ENCODE data around the gene PAQR7.

The PAQR7 gene

GRCh38 chr1:25866288-25866687 lies 9.2 kb downstream of the PAQR7 start:
- no peaks in the 10 kb centered on the region for H3K4me1 ChIP-seq (ENCODE audit: low read length)
- H3K36me3 ChIP-seq (replicated peaks; ENCODE audit: low read depth, low read length), result no peaks in the 10 kb centered on the region
- H3K9me3 ChIP-seq (ENCODE audit: insufficient read depth, low read length), result no peaks in the 10 kb centered on the region
- no peak overlapping the region for H3K27ac ChIP-seq (ENCODE audit: low read length)
- no peaks in the 10 kb centered on the region for H3K79me2 ChIP-seq (ENCODE audit: low read length)
- no peaks in the 10 kb centered on the region for H4K20me1 ChIP-seq (ENCODE audit: insufficient read depth, low read length)
- no peak overlapping the region for H3K4me2 ChIP-seq (ENCODE audit: low read length)
- no peak overlapping the region for H3K4me3 ChIP-seq (ENCODE audit: low read length)
- no peak overlapping the region for H2AFZ ChIP-seq (ENCODE audit: low read depth, low read length)
- H3K9ac ChIP-seq (ENCODE audit: low read length), result no peak overlapping the region
- no peaks in the 10 kb centered on the region for H3K27me3 ChIP-seq (ENCODE audit: low read depth, low read length)
- TF ChIP-seq CTCF (IDR thresholded peaks at IDR 0.05; ENCODE audit: low read depth, low read length) (no peak), EZH2phosphoT487 (IDR thresholded peaks at IDR 0.05; ENCODE audit: low read depth) (no peak)

GRCh38 chr1:25864434-25864833 lies 11.1 kb downstream of the PAQR7 start:
- Histone ChIP-seq H2AFZ (ENCODE audit: low read depth, low read length) (no peak overlapping the region), H3K4me3 (ENCODE audit: low read length) (no peak overlapping the region), H4K20me1 (ENCODE audit: insufficient read depth, low read length) (no peaks in the 10 kb centered on the region), H3K9ac (ENCODE audit: low read length) (no peak overlapping the region), H3K4me2 (ENCODE audit: low read length) (no peak overlapping the region), H3K36me3 (replicated peaks; ENCODE audit: low read depth, low read length) (no peaks in the 10 kb centered on the region), H3K27me3 (ENCODE audit: low read depth, low read length) (no peaks in the 10 kb centered on the region), H3K4me1 (ENCODE audit: low read length) (no peaks in the 10 kb centered on the region), H3K9me3 (ENCODE audit: insufficient read depth, low read length) (no peaks in the 10 kb centered on the region), H3K79me2 (ENCODE audit: low read length) (no peaks in the 10 kb centered on the region), H3K27ac (ENCODE audit: low read length) (no peak overlapping the region)
- TF ChIP-seq CTCF (IDR thresholded peaks at IDR 0.05; ENCODE audit: low read depth, low read length), result no peak
- TF ChIP-seq EZH2phosphoT487 (IDR thresholded peaks at IDR 0.05; ENCODE audit: low read depth), result no peak

GRCh38 chr1:25863486-25864262 lies 11.8 kb downstream of the PAQR7 start:
- peaks cover 5% of the 10 kb centered on the region for H3K79me2 ChIP-seq (ENCODE audit: low read length)
- H3K27ac ChIP-seq (ENCODE audit: low read length), result no peak overlapping the region
- no peaks in the 10 kb centered on the region for H3K27me3 ChIP-seq (ENCODE audit: low read depth, low read length)
- H3K9ac ChIP-seq (ENCODE audit: low read length), result no peak overlapping the region
- H3K9me3 ChIP-seq (ENCODE audit: insufficient read depth, low read length), result no peaks in the 10 kb centered on the region
- no peaks in the 10 kb centered on the region for H3K4me1 ChIP-seq (ENCODE audit: low read length)
- no peak for TF ChIP-seq CTCF (IDR thresholded peaks at IDR 0.05; ENCODE audit: low read depth, low read length)
- TF ChIP-seq EZH2phosphoT487 (IDR thresholded peaks at IDR 0.05; ENCODE audit: low read depth), result no peak
- H3K36me3 ChIP-seq (replicated peaks; ENCODE audit: low read depth, low read length), result no peaks in the 10 kb centered on the region
- no peak overlapping the region for H2AFZ ChIP-seq (ENCODE audit: low read depth, low read length)
- H3K4me2 ChIP-seq (ENCODE audit: low read length), result no peak overlapping the region
- no peak overlapping the region for H3K4me3 ChIP-seq (ENCODE audit: low read length)
- H4K20me1 ChIP-seq (ENCODE audit: insufficient read depth, low read length), result no peaks in the 10 kb centered on the region

- Histone ChIP-seq H3K36me3 (replicated peaks; ENCODE audit: low read depth, low read length) (no peaks in the 10 kb centered on the region), H4K20me1 (ENCODE audit: insufficient read depth, low read length) (no peaks in the 10 kb centered on the region), H3K27ac (ENCODE audit: low read length) (no peak overlapping the region), H3K27me3 (ENCODE audit: low read depth, low read length) (no peaks in the 10 kb centered on the region), H3K4me2 (ENCODE audit: low read length) (no peak overlapping the region), H2AFZ (ENCODE audit: low read depth, low read length) (no peak overlapping the region), H3K9me3 (ENCODE audit: insufficient read depth, low read length) (no peaks in the 10 kb centered on the region), H3K4me3 (ENCODE audit: low read length) (no peak overlapping the region), H3K4me1 (ENCODE audit: low read length) (0 out of 2 replicates have a peak, but pooled peaks cover 4% of the 10 kb centered on the region), H3K79me2 (ENCODE audit: low read length) (peaks cover 11% of the 10 kb centered on the region), H3K9ac (ENCODE audit: low read length) (no peak overlapping the region)
- no peak for TF ChIP-seq EZH2phosphoT487 (IDR thresholded peaks at IDR 0.05; ENCODE audit: low read depth)
- no peak for TF ChIP-seq CTCF (IDR thresholded peaks at IDR 0.05; ENCODE audit: low read depth, low read length)
Observed at GRCh38 chr1:25862785-25863485, 12.6 kb downstream of the PAQR7 start.
